Posterior vena cava (tissue), 2 donors: ENCODE results near the gene HABP2. TPM values are rescaled to one million over a fixed set of nuclear protein-coding genes. Genes with fewer than 3 reads are reported as not detected.

ENCODE experiments used
- DNase-seq: peaks from one replicate; pipeline ENCODE4 v3.0.0-alpha.2; 2020; ENCODE audit warnings: low spot score
- intact Hi-C, 2 donors: fragments of 100-400 bp; cut with DNase I; formaldehyde crosslinking; loops; one replicate each; pipeline versions ENCODE4 v1.14.1 to v1.14.2; 2022 to 2023
- total RNA-seq, 2 donors: library from RNA; stranded (reverse); fragmentation: NEBNext Ultra II Directional; extraction: Animal tissue kit (Norgen Biotek cat#: 25700); gene quantifications; one replicate each; pipeline ENCODE4 v1.2.1, GENCODE V29; 2021
- donor health status: DM: yes; HTN: yes; CAD: no.
- donor health status: DM: yes; HTN: yes; CAD: no.

Gene HABP2
- total RNA-seq, 2 donors from 2014 or later: not detected

DNA sequence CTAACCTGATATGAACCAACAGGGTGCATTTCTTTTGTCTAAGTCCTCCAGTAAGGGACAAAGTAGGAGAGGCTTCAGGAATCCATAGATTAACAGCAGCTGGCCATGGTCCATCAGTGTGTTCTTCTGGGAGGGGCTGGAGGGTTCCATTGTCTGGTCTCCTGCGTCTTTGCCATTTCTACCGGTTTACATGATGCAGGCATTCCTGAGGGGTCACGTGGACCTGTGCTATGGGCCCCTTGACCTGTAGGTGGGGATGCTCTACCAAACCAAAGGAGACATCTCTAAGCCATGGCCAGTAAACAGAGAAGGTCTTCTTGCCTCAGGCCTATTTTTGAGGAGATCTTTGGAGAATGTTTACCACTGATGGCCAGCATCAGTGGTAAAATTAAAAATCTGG lies 28.7 kb upstream of the HABP2 start:
- intact Hi-C loops: loop anchor here (10.0 kb wide), 3 partner anchors 49 to 379 kb away; no protein-coding TSS in a partner anchor
- no peak for DNase-seq

DNA sequence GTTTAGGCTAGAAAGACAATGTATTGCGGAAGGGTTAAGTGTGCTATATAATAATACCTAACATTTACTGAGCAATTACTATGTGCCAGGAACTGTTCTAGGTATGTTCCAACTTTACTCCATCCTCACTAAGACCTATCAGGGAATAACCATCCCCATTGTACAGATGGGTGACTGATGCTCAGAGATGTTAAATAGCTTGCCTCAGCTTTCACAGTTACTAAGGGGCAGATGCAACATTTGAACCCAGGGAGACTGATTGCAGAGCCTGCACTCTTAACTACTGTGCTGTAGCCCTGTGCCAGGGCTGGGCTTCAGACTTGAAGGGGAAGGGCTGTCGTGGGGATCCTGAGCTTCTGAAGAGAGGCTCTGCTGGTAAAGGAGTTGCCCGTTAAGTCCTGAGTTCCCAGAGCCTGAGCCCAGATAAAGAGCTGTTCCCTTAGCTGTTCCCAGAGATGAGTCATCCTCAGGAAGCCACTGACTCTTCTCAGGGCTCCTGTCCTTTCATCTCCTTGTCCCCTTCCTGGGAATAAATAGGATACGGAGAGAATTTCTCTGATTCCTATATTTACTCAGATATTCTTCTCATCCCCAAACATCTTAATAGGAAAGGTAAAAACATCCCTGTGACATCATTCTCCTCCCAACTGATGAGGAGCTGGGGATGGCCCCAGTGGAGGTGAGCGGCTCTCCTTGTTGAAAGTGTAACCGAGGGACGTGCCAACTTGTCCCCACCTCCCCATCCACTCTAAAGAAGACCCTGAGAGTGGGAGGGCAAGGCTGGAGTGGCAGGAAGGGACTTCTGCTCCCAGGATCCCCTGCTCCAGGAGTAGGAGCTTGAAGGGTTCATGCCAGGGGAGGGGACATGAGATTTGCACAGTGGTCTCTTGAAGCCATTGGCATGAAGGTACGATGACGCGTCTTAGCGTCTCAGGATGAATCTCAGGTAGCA lies 28.0 kb upstream of the HABP2 start:
- intact Hi-C loops: loop anchor here (1.0 to 10.0 kb wide), 4 partner anchors 50 to 380 kb away; no protein-coding TSS in a partner anchor
- no peak for DNase-seq

DNA sequence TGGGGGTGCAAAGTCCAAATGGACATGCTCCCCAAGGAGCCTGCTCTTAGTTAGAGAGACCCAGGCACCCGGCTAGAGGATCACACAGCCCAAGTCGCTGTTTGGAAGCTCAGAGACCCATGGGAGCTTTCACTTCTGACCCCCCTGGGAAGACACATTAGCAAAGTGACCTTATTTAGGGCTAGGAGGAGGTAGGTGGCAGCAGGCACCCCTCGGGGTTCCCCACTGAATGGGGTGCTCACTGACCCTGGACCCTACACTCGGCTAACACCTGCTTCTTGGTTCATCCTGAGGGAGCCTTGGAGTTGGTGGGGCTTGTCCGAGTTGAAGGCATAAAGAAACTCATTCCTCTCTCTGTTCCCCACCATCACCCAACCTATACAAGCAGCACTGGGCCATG lies 27.1 kb upstream of the HABP2 start:
- intact Hi-C loops: loop anchor here (1.0 to 10.0 kb wide), 4 partner anchors 51 to 381 kb away; no protein-coding TSS in a partner anchor

DNA sequence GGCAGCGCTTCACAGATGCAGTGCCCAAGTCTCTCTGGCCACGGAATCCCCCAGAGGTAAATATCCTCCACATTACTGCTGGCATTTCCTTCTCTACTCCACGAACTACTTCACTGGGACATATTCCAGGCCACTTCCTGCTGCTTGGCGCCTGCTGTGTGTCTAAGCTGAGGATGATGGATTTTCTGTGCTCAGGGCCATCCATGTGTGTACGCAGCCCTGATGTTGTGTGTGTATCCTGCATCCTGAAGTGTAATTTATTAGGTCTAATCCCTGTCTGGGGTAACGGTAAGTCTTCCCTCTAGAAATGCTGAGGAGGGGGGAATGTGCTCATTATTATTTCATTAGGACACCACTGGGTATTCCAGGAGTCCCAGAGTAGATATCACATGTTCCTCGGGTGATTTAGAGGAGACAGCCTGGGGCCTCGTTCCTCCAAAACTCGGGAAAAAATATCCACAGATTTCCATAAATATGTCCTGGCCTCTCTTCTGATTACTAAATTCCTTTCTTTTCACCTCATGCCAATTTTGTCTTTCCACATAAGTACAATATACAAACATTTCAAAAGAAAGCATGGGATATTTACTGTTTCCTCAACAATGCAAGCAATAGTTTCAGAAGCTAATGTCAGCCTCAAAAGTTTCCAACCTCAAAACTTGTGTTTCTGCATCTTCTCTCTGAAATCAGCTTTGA lies 25.5 kb upstream of the HABP2 start:
- intact Hi-C loops: loop anchor here (10.0 kb wide), 3 partner anchors 53 to 383 kb away; no protein-coding TSS in a partner anchor
- no peak for DNase-seq

More for the DNA sequence above, 27.1 kb upstream of the HABP2 start:
- no peak for DNase-seq

DNA sequence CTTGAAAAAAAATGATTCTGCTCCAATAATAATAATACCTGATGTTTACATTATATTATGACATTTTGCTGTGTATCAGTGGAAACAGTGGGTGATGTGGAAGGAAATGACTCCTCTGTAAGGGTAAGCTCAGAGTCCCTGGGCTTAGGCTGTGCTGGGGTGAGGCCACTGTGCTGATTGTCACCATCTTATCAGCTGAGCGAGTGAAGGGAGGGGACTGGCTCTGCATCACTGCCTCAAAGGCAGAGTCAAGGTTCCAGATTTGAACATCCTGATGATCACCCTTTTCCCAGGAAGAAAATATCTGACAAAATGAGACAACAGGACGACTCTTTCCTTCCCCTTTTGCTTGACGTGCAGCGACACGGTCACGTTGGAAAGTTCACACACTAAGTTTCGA lies 24.0 kb upstream of the HABP2 start:
- DNase-seq: no peak
- intact Hi-C loops: loop anchor here (10.0 kb wide), 3 partner anchors 54 to 384 kb away; no protein-coding TSS in a partner anchor

DNA sequence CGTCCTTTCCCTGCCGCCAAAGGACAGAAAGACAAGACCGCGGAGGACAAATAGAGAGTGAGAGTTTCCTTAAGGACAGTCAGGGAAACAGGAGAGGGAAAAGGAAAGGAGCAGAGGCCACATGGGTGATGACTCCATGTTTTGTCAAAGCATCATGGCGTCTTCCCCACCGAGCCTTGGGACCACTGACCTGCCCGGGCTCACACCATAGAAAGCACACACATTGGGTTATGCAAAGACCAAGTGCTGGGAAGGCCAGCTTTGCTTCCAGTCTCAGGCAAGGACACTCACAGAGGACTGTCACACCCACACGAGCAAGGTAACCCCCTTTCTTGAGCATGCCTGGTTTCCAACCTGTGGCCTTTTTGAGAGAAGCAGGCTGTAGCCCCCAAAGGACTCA lies 23.3 kb upstream of the HABP2 start:
- intact Hi-C loops: loop anchor here (10.0 kb wide), 3 partner anchors 55 to 385 kb away; no protein-coding TSS in a partner anchor
- DNase-seq: no peak

DNA sequence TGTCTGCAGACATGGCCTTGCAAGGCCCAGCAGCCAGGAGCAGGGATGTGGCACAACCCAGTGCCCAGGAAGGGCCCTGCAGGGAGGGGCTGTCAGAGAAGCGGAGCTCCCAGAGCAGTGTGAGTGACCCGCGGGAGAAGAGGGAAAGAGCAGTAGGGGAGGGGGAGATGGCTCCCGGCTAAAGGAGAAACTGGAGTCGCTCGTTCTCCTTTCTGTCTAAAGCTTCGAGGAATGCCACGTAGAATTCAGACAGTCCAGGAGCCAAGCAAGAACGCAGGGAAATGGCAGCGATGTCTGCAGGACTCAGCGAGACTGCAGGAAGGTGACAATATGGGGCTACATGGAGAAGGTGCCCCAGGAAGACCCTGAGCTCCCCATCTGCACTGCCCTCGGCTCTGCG lies 22.4 kb upstream of the HABP2 start:
- no peak for DNase-seq
- intact Hi-C loops: no loop called here

DNA sequence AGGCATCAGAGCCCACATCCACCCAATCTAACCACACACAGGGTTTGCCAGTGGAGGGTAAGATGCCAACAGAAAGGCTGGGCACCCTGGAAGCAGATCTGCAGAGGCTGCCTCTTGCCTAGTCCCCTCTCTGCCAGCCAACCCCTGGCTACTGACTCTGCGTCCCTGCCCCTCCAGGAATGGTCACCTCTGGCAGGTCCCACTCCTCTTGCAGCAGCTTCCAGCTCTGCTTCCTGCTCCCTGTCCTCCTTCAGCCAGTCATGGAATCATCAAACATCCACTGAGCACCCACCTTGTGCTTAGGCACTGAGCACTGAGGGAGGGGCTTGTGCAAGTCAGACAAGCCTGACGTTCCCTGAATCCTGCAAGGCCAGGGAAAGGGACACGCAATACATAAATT lies 20.1 kb upstream of the HABP2 start:
- no peak for DNase-seq
- intact Hi-C loops: no loop called here

DNA sequence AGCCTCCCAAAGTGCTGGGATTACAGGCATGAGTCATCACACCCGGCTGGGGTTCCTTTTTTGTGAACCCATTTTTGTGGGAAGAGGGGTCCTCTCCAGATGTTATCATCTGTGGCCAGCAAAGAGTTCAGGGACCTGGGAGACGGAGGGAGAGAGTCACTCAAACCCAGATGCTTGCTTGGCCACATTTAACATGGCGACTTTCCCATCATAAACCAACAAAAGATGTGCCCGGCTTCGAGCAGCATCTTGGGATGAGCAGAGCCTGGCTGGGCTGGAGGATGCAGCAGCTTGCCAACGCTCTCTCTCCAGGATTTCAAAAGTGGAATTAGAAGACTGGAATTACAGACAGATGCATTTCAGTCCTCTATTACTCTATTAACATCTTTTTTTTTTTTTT lies 19.1 kb upstream of the HABP2 start:
- intact Hi-C loops: no loop called here

DNA sequence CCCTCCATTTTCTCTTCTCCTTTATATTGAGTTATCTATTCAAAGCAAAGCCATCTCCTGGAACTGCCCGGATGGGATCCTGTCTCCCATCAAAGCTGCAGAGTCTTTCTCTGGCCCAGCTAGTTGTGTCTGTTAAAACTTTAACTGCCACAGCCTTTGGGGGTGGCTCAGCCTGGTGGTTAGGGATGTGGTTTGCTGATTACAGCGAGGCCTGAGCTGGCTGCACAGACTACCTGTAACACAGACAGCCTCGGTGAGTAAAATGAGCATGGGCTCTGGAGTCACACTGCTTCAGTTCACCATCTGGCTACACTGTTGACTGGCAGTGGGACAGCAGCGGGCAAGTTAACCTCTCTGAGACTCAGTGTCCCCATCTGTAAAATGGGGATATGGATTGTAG lies 18.4 kb upstream of the HABP2 start:
- no peak for DNase-seq
- intact Hi-C loops: no loop called here

More for the DNA sequence above, 19.1 kb upstream of the HABP2 start:
- no peak for DNase-seq

DNA sequence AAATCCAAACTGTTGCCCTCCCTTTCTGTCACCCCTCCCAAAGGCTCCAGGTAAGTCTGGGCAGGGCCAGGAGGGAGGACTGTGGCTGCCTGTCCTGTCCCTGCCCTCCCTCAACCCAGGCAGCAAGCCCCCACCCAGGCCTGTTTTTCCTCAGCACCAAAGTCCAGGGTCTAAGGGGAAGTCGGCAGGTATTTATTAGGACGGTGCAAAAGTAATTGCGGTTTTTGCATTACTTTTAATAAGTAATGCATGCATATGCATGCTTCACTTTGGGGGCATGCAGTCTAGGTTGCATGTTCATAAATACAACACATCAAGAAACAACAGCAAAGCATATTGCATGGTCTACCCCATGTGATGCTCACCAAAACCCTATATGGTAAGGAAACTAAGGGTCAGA lies 15.2 kb upstream of the HABP2 start:
- DNase-seq: no peak
- intact Hi-C loops: no loop called here

DNA sequence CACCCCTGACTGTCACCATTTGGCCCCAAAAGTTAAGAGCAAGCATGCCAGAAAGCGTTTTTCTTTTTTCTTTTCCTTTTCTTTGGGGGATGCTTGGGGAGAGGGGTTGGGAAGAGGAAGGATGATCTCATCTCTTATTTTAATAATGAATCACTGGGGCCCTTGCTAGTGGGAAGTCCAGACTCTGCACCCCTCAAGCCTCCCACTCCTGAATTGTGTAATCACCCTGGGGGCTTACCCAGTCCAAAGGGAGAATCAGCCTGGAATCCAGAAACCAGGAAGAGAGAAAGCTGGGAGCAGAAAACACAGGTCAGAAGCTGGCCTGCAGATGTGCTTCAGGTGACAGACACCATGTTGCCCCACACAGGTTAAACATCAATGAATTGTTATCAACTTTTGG lies 14.7 kb upstream of the HABP2 start:
- DNase-seq: no peak
- intact Hi-C loops: no loop called here

DNA sequence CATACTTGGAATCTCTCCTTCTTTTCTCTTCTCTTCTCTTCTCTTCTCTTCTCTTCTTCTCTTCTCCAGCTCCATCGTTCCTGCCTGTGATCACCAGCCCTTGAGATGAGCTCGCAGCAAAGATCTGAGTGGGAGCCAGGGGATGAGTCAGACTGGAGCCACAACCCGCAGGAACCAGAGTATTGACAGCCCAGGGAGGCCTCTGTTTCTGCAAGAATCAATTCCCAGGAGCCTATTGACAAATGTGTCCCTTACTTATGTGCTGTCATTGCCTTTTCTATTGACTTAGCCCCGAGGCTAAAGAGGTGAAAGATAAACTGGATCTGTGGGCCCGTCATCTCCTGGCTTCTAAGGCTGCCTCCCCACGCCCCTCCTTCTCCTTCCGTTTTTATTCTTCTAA lies 13.1 kb upstream of the HABP2 start:
- intact Hi-C loops: no loop called here
- DNase-seq: peak; percentile 86

DNA sequence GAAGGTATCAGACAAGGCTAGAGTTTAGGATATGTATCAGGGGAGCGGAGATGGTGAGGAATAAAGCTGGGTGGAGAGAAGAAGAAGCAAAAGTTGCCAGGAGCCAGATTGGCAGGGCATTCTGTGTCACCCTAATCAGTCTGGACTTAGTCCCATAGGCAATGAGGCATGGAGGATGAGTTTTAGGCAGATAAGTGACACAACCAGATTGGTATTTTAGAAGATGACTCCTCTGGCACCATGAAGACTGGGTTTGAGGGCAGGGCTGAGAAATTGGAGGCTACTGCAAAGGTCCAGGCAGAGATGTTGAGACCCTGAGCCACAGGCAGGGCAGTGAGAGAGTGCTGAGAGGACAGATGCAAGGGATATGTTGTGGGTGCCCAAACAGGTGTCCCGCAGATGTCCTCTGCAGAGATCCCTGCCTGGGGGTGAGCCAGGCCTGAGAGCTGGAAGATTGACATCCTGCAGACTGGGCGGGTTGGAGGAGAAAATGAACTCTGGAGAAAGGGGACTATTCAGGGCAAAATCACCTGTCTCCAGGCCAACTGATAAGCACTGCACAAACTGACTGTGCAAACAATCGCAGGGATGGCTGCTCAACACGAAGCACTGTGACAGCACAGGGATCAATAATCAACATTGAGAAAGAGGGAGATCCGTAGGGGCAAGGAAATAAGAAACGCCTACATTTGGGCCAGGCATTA lies 11.9 kb upstream of the HABP2 start:
- no peak for DNase-seq
- intact Hi-C loops: no loop called here

DNA sequence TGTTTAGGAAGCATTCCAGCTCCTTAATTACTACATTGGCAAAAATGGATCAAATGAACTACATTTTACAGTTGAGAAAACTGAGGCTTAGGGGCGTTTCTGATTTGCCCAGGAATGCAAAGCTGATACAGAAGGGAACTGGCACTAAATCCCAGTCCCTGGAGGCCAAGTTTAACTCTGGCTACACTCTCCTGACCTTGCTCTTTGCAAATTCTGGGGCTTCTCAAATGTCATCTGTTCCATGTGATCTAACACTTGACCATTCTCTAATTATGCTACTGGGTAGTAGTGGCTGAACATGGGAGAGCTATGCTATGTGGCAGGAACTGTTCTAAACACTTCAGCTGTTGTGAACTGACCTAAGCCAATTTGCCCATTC lies 11.3 kb upstream of the HABP2 start:
- no peak for DNase-seq
- intact Hi-C loops: no loop called here

DNA sequence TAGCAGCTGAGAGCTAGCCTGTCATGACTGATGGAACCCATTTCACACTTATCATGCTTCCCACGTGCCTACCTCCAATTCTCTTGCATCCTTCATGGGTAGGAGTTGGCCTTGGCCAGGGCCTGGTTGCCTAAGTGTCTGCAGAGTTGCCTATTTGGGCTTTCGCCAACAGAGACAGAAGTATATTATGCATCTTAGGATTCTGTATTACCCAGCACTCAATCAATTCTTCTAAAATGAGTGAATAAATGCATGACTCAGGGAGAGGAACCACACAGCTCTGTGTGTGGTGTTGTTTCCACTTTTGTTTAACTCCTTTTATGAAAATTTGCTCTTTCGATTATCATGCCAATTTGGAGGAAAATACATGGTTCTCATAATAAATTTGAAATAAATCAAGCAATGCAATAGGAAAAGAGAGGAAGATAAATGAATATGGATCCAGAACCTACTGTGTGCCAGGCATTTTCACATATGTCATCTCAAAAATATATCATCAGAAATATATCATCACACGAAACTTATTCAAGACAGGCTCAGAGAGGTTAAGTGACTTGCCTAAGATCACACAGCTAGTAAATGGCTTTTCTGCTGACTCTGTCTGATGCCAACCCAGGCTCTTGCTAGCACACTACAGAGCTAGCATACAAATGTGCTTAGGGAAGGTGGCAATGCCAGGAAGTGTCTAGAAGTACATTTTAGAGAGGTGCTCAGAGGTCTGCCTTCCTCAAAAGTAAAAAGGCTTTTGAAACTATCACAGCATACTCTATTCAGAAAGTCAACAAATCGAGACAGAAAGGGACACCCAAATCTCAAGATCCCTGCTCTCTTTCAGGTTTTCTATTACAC lies 9.5 kb upstream of the HABP2 start:
- DNase-seq: no peak
- intact Hi-C loops: no loop called here

DNA sequence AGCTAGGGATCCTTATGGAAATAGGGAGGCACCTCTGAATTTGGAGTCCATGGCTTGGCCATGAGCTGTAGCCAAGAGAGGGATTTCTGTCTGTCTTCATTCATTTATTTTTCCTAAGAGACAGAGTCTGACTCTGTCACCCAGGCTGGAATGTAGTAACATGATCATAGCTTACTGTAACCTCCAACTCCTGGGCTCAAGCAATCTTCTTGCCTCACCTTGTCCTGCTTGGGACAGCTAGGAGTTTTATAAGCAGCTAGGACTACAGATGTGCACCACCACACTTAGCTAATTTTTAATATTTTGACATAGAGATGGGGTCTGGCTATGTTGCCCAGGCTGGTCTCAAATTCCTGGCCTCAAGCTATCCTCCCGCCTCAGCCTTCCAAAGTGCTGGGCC lies 8.5 kb upstream of the HABP2 start:
- no peak for DNase-seq
- intact Hi-C loops: no loop called here

DNA sequence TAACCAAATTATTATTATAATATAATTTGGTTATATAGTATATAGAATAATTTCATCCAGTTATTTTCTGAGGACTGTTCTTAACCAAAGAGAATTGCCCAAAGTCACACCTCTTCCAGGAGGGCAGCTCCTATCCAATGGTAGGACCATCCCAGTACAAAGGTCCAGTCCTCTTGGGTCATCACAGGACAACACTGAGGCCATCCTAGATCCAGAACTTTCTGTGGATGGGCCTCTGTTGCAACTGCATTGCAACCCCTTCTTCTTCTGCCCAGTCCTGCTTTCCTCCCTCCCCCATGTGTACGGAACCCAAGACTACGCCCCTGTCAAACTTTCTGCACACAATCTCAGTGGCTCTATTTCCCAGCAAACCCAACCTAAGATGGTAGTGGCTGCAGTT lies 5.4 kb upstream of the HABP2 start:
- no peak for DNase-seq
- intact Hi-C loops: no loop called here

DNA sequence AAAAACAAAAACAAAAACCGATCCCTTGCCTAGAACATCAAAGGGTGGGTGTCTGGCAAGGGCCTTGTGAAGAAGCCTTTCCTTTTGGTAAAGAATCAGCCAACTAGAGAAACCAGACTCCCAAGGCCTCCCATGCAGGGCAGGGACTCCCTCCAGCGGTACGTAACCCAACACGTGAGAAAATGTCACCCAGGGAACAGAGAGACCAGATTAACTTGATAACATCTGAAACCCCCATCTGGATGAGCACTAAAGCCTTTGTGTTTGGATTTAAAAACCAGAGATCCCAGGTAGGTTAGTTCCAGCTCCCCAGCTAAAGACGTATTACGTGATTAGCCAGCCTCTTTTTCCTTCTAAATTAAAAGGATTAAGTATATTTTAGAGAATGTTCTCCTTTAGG lies 3.0 kb upstream of the HABP2 start:
- DNase-seq: no peak
- intact Hi-C loops: no loop called here
